Spleen (tissue), 11 donors: ENCODE data around the gene MKLN1. TPM values are rescaled to one million over a fixed set of nuclear protein-coding genes. Genes with fewer than 3 reads are reported as not detected.

Source experiments
- DNase-seq: peaks from one replicate; pipeline ENCODE4 v3.0.0-alpha.2; 2020
- H3K27ac ChIP-seq, 8 donors: fragments of 200-600 bp; sonication (generic) in 7 of 8; 1 replicate in 4 of 8; 2 replicates in 4 of 8; pipeline versions ENCODE4 v1.5.0 to v1.8.0; 2016 to 2021; ENCODE audit warnings: inconsistent platforms in 4 of 8, mild to moderate bottlenecking in 4 of 8, moderate library complexity in 1 of 8
- H3K27me3 ChIP-seq, 7 donors: fragments of 200-600 bp; sonication (generic) in 6 of 7; replicated peaks in 1 of 7; 1 replicate in 4 of 7; 2 replicates in 3 of 7; pipeline versions ENCODE4 v1.5.0 to v1.8.0; 2016 to 2021; ENCODE audit warnings: inconsistent platforms in 3 of 7, mild to moderate bottlenecking in 1 of 7
- H3K36me3 ChIP-seq, 6 donors: fragments of 200-600 bp; sonication (generic) in 5 of 6; 1 replicate in 4 of 6; 2 replicates in 2 of 6; pipeline versions ENCODE4 v1.5.0 to v1.8.0; 2016 to 2021; ENCODE audit warnings: inconsistent platforms in 2 of 6
- H3K4me1 ChIP-seq, 6 donors: fragments of 200-600 bp; sonication (generic) in 5 of 6; 1 replicate in 3 of 6; 2 replicates in 3 of 6; pipeline versions ENCODE4 v1.5.0 to v1.8.0; 2016 to 2021; ENCODE audit warnings: inconsistent platforms in 3 of 6
- H3K4me3 ChIP-seq, 8 donors: fragments of 200-600 bp; sonication (generic) in 7 of 8; 1 replicate in 4 of 8; 2 replicates in 4 of 8; pipeline versions ENCODE4 v1.5.0 to v1.8.0; 2016 to 2021; ENCODE audit warnings: inconsistent platforms in 4 of 8, mild to moderate bottlenecking in 4 of 8, moderate library complexity in 2 of 8
- H3K9me3 ChIP-seq, 8 donors: fragments of 200-600 bp; sonication (generic) in 7 of 8; 1 replicate in 4 of 8; 2 replicates in 4 of 8; pipeline versions ENCODE4 v1.5.0 to v1.8.0; 2016 to 2021; ENCODE audit warnings: inconsistent platforms in 4 of 8
- POLR2A ChIP-seq, 3 donors: fragments of 450-650 bp; IDR thresholded peaks; one replicate each; pipeline ENCODE4 v1.5.1; 2017; ENCODE audit warnings: antibody characterized with exemption in 3 of 3, mild to moderate bottlenecking in 1 of 3
- POLR2AphosphoS5 ChIP-seq, 3 donors: sonication (generic); formaldehyde crosslinking; IDR thresholded peaks; one replicate each; pipeline ENCODE4 v1.5.1; 2017; ENCODE audit warnings: antibody characterized with exemption in 3 of 3
- WGBS, 5 donors: extraction: QIAGEN DNeasy Blood & Tissue Kit in 3 of 5; methylation state at CpG; one replicate each; pipeline versions ENCODE4 v1.1.5 to v1.1.7; 2013 to 2018; 5-methylcytosine and 5-hydroxymethylcytosine counted together
- intact Hi-C: fragments of 100-400 bp; cut with DNase I; formaldehyde crosslinking; loops from one replicate; pipeline ENCODE4 v1.15.0; 2023; ENCODE audit warnings: low total_unique reads
- polyA plus RNA-seq, 3 donors: library from polyadenylated mRNA; stranded (reverse); fragments of 200-250 nt; gene quantifications; one replicate each; pipeline ENCODE4 v1.2.1, GENCODE V29; 2013
- total RNA-seq, 7 donors: library from RNA; depleted of rRNA in 3 of 7; stranded (reverse); fragments of >200 nt in 3 of 7; fragmentation: NEBNext Ultra II Directional in 4 of 7; extraction: Animal tissue kit (Norgen Biotek cat#: 25700) in 4 of 7; gene quantifications; one replicate each; pipeline versions ENCODE4 v1.1.0 to v1.2.1, GENCODE V29; 2016 to 2021
- TF ChIP-seq, protein P1 (sequence below), 11 experiments: fragments of 200-600 bp in 7 of 11; fragments of 450-650 bp in 4 of 11; sonication (generic) in 4 of 11; IDR thresholded peaks in 8 of 11; conservative IDR thresholded peaks in 3 of 11; 1 replicate in 7 of 11; 2 replicates in 4 of 11; pipeline versions ENCODE4 v1.4.0 to v1.8.0; 2016 to 2021; ENCODE audit warnings: antibody characterized with exemption in 11 of 11, inconsistent platforms in 4 of 11, mild to moderate bottlenecking in 1 of 11
- donor health status: healthy with polysubstance abuse.
- donor health status: DM: no; HTN: no; CAD: no; lungs with moderate emphysema.
- donor health status: DM: no; HTN: no; CAD: no.
- donor health status: Bipolar disorder and iron deficiency.
- donor health status: healthy.
- donor health status: DM: no; HTN: no; CAD: no.
- donor health status: DM: yes; HTN: yes; CAD: no.

The MKLN1 gene
- total and polyA plus RNA-seq, 10 donors: 7.1 to 87.4 (median 66.5) TPM

DNA sequence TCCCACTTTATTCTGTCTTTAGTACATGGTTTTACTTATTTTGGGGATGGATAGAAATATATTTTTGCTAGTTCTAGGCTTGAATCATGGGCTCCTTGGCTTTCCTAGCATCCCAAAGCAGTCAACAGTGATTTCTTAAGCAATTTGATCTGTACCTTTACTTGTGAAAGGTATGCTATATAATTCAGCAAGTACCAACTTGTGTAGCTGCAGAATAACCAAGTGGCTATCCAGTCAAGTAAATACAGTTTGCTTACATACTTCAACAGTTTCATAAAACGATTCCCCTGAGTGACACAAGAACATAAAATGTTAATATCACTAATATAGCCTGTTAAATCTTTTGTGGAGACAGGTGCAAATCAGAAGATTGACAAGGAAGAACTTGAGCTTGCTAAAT lies 161.5 kb downstream of the MKLN1 start:
- no peak for TF ChIP-seq POLR2AphosphoS5 (IDR thresholded peaks at IDR 0.05)
- TF ChIP-seq, protein P1, sequence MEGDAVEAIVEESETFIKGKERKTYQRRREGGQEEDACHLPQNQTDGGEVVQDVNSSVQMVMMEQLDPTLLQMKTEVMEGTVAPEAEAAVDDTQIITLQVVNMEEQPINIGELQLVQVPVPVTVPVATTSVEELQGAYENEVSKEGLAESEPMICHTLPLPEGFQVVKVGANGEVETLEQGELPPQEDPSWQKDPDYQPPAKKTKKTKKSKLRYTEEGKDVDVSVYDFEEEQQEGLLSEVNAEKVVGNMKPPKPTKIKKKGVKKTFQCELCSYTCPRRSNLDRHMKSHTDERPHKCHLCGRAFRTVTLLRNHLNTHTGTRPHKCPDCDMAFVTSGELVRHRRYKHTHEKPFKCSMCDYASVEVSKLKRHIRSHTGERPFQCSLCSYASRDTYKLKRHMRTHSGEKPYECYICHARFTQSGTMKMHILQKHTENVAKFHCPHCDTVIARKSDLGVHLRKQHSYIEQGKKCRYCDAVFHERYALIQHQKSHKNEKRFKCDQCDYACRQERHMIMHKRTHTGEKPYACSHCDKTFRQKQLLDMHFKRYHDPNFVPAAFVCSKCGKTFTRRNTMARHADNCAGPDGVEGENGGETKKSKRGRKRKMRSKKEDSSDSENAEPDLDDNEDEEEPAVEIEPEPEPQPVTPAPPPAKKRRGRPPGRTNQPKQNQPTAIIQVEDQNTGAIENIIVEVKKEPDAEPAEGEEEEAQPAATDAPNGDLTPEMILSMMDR (IDR thresholded peaks at IDR 0.05 in 8 of 11, conservative IDR thresholded peaks at IDR 0.05 in 3 of 11): no peak
- H3K4me3 ChIP-seq: no peak overlapping the region
- intact Hi-C loops: no loop called here
- DNase-seq: no peak
- H3K27me3 ChIP-seq: no peaks in the 10 kb centered on the region
- no peaks in the 10 kb centered on the region for H3K4me1 ChIP-seq
- no peaks in the 10 kb centered on the region for H3K9me3 ChIP-seq
- peaks cover 0 to 44% (median 0%) of the 10 kb centered on the region in 6 donors for H3K36me3 ChIP-seq
- no peak overlapping the region for H3K27ac ChIP-seq
- WGBS, 5 donors: 72 to 95% (median 88%) methylated on average over 1 of the region's 1 CpG

DNA sequence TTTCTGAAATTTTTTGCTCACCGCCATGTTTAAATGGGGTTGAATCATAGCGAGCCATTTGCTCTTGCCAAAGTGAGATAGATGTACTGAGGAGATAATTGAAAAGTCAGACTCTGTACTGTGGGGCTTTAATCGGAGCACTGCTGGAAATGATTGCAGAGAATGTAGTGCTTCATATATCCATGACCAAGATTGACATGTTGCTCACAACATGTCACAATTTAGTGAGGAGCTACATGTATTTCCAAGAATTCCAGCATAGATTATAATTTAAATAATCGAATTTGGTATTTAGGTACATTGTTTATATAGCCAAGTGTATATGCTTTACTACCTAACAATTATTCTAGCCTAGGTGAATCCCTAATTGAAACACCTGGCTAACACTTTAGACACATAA lies 162.2 kb downstream of the MKLN1 start:
- intact Hi-C loops: no loop called here
- H3K27ac ChIP-seq: no peak overlapping the region
- TF ChIP-seq POLR2A (IDR thresholded peaks at IDR 0.05) (no peak), POLR2AphosphoS5 (IDR thresholded peaks at IDR 0.05) (no peak)
- TF ChIP-seq, protein P1 (IDR thresholded peaks at IDR 0.05 in 8 of 11, conservative IDR thresholded peaks at IDR 0.05 in 3 of 11): no peak

DNA sequence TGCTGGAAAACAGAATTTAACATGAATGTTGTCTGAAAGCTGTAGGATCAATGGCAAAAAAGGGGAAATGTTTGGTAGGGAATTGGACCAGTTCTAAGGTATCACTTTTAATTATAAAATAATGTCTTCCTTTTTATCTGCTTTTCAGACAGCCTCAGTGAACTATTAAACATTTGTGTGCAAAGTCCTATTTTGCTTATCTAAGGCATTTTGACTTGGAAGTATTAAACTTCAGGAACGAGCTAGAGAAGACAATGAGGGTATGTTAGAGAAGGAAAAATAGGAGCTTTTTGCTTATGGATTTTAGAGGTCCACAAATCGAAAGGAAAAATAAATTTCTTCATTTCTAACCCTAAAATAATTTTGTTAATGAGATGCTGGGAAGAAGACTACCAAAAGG lies 165.4 kb downstream of the MKLN1 start:
- Histone ChIP-seq H3K9me3 (no peaks in the 10 kb centered on the region), H3K4me1 (no peaks in the 10 kb centered on the region), H3K4me3 (no peak overlapping the region), H3K27me3 (no peaks in the 10 kb centered on the region), H3K36me3 (peaks cover 0 to 55% (median 7%) of the 10 kb centered on the region in 6 donors), H3K27ac (no peak overlapping the region)
- no peak for TF ChIP-seq POLR2AphosphoS5 (IDR thresholded peaks at IDR 0.05)
- intact Hi-C loops: no loop called here
- DNase-seq: no peak
- 91 to 100% (median 95%) methylated on average over 2 of the region's 2 CpGs for WGBS, 5 donors

More for the DNA sequence above, 162.2 kb downstream of the MKLN1 start:
- WGBS, 5 donors: 94 to 99% (median 98%) methylated on average over 4 of the region's 4 CpGs
- H3K4me3 ChIP-seq: no peak overlapping the region
- no peaks in the 10 kb centered on the region for H3K4me1 ChIP-seq
- no peaks in the 10 kb centered on the region for H3K27me3 ChIP-seq
- no peaks in the 10 kb centered on the region for H3K9me3 ChIP-seq
- DNase-seq: no peak
- H3K36me3 ChIP-seq: peaks cover 0 to 44% (median 0%) of the 10 kb centered on the region in 6 donors

DNA sequence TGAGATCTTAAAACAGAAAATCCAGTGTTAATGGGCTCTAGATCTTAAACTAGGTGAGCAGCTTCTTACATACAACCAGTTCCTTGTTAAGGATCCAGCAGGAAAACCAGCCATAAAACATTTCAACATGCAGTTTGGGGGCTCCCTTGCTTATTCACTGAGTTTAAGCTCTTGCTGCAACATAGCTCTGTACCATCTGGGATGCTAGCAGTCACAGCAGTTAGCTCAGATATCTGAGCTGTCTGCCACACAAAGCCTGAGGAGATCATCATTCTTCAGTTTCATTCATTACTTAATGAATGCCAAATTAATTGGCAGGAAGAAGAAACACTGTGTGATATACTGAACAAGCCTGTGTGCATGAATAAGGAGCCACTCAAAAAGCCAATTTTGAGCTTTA lies 165.9 kb downstream of the MKLN1 start:
- H3K9me3 ChIP-seq: no peaks in the 10 kb centered on the region
- DNase-seq: no peak
- intact Hi-C loops: no loop called here

More for the DNA sequence above, 165.9 kb downstream of the MKLN1 start:
- TF ChIP-seq, protein P1 (IDR thresholded peaks at IDR 0.05 in 8 of 11, conservative IDR thresholded peaks at IDR 0.05 in 3 of 11): no peak
- TF ChIP-seq POLR2AphosphoS5 (IDR thresholded peaks at IDR 0.05) (no peak), POLR2A (IDR thresholded peaks at IDR 0.05) (no peak)
- H3K27ac ChIP-seq: no peak overlapping the region
- H3K27me3 ChIP-seq: no peaks in the 10 kb centered on the region
- H3K4me3 ChIP-seq: no peak overlapping the region
- peaks cover 0 to 55% (median 7%) of the 10 kb centered on the region in 6 donors for H3K36me3 ChIP-seq
- no peaks in the 10 kb centered on the region for H3K4me1 ChIP-seq
